ENCODE measurements around the gene RPS6KA2.

RPS6KA2 gene

GRCh38 chr6:166627033-166627874, at the start of gene RPS6KA2:
Gene RPS6KA2 (minus strand): TSS chr6:166627251. CDS start chr6:166627019, 232 bp downstream.
- ChIA-PET POLR2A (interaction anchor here (0.7 kb wide), 2 partner anchors 75 to 575 kb away, joined by 3 to 6 read pairs; no protein-coding TSS in a partner anchor), CTCF (interaction anchor here (1.1 to 1.3 kb wide), 5 partner anchors 10 to 24 kb away, joined by 3 to 5 read pairs (median 3); no protein-coding TSS in a partner anchor)
- TF ChIP-seq CTCF (IDR thresholded peaks at IDR 0.05; ENCODE audit: control extremely low read depth, extremely low read depth, low read depth, missing control alignments), result no peak
- peak; percentile 99 for DNase-seq (ENCODE audit: extremely low spot score)

DNA sequence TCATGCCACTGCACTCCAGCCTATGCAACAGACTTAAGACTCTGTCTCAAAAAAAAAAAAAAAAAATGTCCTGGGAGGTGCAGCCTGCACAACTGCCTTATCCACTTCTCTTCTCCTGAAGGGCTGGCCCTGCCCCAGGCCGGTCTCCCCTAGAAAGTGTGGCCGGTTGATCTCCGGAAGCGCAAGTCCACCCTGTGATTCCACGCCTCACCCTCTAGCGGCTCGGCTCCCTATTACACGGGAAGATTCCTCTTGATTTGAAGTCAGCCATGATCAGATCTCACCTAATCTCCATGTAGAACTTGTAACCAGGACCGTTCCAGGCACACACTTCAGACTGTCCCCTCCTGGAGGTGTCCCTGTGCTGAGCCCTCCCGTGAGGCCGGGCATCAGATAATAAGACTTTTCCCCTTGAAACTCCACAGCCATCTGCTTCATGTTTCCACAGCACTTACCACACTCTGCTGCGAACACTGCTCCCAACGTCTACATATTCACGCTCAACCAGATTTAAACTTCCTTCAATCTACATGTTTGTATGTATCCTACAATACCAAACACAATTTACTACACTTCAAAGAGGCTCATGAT, 49.3 kb upstream of the RPS6KA2 start:
- DNase-seq (ENCODE audit: extremely low spot score), result no peak
- CTCF ChIA-PET, result no interaction called here
- POLR2A ChIA-PET, result no interaction called here
- no peak for TF ChIP-seq CTCF (IDR thresholded peaks at IDR 0.05; ENCODE audit: control extremely low read depth, extremely low read depth, low read depth, missing control alignments)

- no peak for DNase-seq (ENCODE audit: extremely low spot score)
- POLR2A ChIA-PET, result no interaction called here
- TF ChIP-seq CTCF (IDR thresholded peaks at IDR 0.05; ENCODE audit: control extremely low read depth, extremely low read depth, low read depth, missing control alignments), result no peak
- CTCF ChIA-PET, result no interaction called here
These were observed 48.7 kb upstream of the RPS6KA2 start for GRCh38 chr6:166675736-166676135.

GRCh38 chr6:166673309-166673708, 46.3 kb upstream of the RPS6KA2 start:
- POLR2A ChIA-PET, result no interaction called here
- DNase-seq (ENCODE audit: extremely low spot score), result no peak
- CTCF ChIA-PET, result interaction anchor here (1.1 to 1.3 kb wide), 2 partner anchors 9 to 30 kb away, joined by 3 to 4 read pairs; no protein-coding TSS in a partner anchor
- no peak for TF ChIP-seq CTCF (IDR thresholded peaks at IDR 0.05; ENCODE audit: control extremely low read depth, extremely low read depth, low read depth, missing control alignments)

DNA sequence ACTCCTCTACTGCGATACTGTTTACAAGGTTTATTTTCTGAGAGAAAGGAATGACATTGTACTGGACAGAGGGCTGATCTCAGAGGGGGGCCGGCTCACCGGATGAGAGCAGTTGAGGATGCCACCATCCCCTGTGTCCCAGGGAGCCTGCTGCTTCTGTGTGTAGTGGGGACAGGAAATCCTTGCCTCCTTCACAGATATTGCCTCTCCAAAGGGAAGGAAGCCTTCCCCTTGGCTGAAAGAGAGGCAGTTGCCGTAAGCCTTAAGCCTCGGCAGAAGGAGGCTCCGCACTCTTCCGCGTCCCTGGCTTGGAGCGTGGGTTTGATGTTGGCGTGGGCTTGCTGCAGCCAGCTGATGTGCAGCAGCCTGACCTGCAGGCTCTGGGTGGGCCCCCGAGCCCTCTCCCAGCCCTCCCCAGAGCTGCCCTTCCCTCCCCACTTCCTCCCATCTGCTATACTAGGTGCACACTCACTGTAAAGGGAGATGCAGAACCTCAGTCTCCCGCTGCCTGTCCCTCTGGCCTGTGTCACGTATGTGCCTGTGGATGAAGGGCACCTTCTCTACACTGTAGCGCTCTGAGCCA, 45.7 kb upstream of the RPS6KA2 start:
- DNase-seq (ENCODE audit: extremely low spot score), result no peak
- ChIA-PET CTCF (interaction anchor here (1.1 kb wide), 1 partner anchor 9 kb away, joined by 4 read pairs; no protein-coding TSS in a partner anchor), POLR2A (no interaction called here)
- no peak for TF ChIP-seq CTCF (IDR thresholded peaks at IDR 0.05; ENCODE audit: control extremely low read depth, extremely low read depth, low read depth, missing control alignments)

GRCh38 chr6:166672146-166672545, 45.1 kb upstream of the RPS6KA2 start:
- no peak for TF ChIP-seq CTCF (IDR thresholded peaks at IDR 0.05; ENCODE audit: control extremely low read depth, extremely low read depth, low read depth, missing control alignments)
- ChIA-PET CTCF (no interaction called here), POLR2A (no interaction called here)
- no peak for DNase-seq (ENCODE audit: extremely low spot score)

Data from GM10248 (cell line).